ENCODE results near the gene RIMS1. TPM values are rescaled to one million over a fixed set of nuclear protein-coding genes. Genes with fewer than 3 reads are reported as not detected.

RIMS1 gene
- total RNA-seq, 1 donor from 2014 or later = not detected

DNA sequence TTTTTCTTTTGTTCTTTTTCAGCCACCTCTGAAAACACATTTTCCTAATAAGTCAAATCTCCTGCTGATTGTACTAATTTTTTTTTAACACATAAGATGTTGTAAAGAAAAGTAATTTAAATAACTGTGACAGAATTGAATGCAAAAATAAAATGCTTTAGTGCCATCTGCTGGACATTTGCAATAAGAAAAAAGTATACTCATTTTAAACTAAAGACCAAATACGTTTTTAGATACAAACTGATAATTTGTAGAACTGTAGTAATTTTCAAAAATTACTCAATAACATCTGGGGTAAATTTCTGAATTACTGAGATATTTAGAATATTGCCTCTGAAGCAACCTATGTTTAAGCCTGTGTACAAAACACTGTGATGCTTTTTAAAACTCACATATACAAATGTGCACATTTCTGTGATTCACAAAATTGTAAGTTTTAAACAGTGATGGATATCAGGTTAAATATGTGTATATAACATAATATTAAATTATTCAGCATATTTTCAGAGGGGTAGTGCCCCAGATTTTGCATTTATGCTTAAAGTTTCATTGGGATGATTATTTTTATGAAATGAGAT lies 198.7 kb downstream of the RIMS1 start:
- intact Hi-C loops (cut with micrococcal nuclease) = loop anchor here (1.0 to 10.0 kb wide), 3 partner anchors 552 to 890 kb away; no protein-coding TSS in a partner anchor

GRCh38 chr6:72094506-72094905 lies 208.2 kb downstream of the RIMS1 start:
- intact Hi-C loops (cut with micrococcal nuclease) = no loop called here

DNA sequence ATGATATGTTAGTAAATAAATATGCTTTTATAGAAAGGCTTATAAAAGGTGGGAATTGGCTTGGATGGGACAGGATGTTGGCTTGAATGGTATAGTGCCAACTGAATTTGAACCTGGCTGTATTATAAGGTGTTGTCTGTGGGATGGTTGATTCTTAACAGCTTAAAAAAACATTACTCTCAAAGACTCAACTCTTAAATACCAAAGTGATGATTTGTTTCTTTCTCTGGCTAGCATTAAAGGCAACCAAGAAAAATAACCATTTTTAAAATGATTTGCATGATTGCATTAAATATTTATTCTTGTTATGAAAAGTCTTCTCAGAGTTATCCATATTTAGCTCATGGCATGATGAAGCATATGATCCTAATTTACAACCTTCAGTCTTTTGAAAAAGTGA lies 216.2 kb downstream of the RIMS1 start:
- intact Hi-C loops (cut with micrococcal nuclease) = no loop called here

DNA sequence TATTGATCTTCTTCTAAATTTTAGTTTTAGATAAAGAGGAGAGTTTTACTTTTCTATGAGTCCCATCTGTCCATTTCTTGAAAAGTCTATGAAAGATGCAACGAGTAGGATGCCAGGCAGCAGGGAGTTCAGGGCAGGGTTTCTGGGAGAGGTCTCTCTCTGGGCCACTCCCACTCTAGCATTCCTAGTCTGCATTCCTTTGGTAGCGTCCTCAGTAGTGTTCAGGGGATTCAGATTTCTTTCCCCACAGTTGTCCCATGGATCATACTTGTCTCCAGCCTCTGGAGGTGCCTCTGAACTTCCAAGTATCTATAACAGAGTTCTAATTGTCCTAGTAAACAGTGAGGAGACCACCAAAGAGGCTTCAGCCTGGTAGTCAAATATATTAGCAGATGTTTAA lies 225.3 kb downstream of the RIMS1 start:
- intact Hi-C loops (cut with micrococcal nuclease) = no loop called here

GRCh38 chr6:72130327-72130726 lies 244.0 kb downstream of the RIMS1 start:
- intact Hi-C loops (cut with micrococcal nuclease) = no loop called here

DNA sequence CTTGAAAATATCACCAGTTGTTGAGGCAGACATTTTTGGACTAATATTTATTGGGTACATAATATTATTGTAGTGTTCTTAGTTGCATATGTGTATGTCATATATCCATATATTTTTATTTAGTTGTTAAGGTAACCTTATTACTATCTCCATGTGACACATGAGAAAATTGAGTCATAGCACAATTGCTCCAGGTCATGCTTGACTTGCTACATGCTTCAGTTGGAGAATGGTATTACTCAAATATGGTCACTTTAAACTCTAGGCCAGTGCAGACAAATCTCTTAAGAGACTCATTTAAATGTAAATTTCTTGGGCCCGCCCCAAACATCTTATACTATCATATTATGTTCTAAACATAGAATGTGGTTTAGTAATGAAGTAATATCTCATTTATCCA lies 246.1 kb downstream of the RIMS1 start:
- intact Hi-C loops (cut with micrococcal nuclease) = no loop called here

- intact Hi-C loops (cut with micrococcal nuclease) = no loop called here
Observed at GRCh38 chr6:72132851-72133250, 246.5 kb downstream of the RIMS1 start.

- intact Hi-C loops (cut with micrococcal nuclease) = no loop called here
Observed at GRCh38 chr6:72133324-72133723, 247.0 kb downstream of the RIMS1 start.

- intact Hi-C loops (cut with micrococcal nuclease) = no loop called here
Observed at GRCh38 chr6:72140795-72141194, 254.4 kb downstream of the RIMS1 start.

- intact Hi-C loops (cut with micrococcal nuclease) = no loop called here
Observed at GRCh38 chr6:72149715-72150114, 263.4 kb downstream of the RIMS1 start.

GRCh38 chr6:72151742-72152141 lies 265.4 kb downstream of the RIMS1 start:
- intact Hi-C loops (cut with micrococcal nuclease) = no loop called here

DNA sequence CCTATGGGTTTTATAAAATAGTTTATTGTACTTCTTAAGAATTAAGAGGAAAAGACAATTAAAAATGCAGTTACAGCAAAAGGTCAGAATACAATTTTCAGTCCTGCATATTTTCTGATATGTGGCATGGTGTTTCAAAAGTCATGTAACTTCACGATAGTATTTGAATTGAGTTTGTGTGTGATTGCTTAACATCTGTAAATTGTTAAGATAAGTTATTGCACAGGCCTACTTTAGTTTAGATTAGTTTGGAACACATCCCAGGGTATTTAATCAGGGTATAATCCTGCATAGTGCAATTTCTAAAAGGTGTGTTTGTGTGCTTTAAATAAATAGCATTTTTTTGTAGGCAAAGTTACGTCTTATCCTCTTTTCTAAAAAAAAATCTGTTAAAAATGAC lies 289.6 kb downstream of the RIMS1 start:
- intact Hi-C loops (cut with micrococcal nuclease) = no loop called here

- intact Hi-C loops (cut with micrococcal nuclease) = no loop called here
Observed at GRCh38 chr6:72182337-72183246, 296.2 kb downstream of the RIMS1 start.

DNA sequence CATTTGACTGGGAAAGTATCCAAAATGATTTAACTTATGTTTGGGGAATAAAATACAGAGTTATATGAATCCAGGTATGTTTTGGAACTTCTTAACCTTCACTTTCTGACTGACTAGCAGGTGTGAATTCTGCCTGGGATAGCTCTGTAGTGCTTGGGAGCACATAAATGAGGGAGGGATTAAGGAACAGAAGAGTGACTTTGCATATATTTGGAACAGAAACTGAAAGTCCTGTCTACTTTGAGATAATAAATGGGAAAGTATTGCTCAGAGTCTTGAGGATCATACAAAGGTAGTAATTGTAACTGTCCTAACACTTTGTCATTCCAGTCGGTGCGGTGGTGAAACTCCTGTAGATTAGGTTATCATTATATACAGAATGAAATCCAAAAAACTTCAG lies 317.6 kb downstream of the RIMS1 start:
- intact Hi-C loops (cut with micrococcal nuclease) = no loop called here

GRCh38 chr6:72205500-72205899 lies 319.1 kb downstream of the RIMS1 start:
- intact Hi-C loops (cut with micrococcal nuclease) = no loop called here

GRCh38 chr6:72206606-72207005 lies 320.3 kb downstream of the RIMS1 start:
- intact Hi-C loops (cut with micrococcal nuclease) = no loop called here

GRCh38 chr6:72212686-72213085 lies 326.3 kb downstream of the RIMS1 start:
- intact Hi-C loops (cut with micrococcal nuclease) = no loop called here

DNA sequence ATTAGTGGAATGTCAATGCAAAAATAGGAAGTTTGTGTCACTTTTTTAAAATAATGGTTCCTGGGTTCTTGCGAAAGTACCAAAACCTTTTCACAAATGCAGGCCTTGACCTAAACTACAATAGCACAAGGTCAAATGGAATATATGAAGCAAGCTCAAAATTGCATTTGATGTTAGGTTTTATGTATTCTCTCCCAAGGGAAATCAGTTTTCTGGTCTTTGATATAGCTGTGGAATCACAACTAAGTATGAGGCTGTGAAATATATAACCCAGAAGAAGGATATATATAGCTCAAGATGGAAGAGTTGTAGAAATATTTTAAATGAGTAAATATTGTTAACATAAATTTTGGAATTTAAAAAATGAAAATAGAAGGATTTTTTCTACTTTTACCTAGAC lies 327.3 kb downstream of the RIMS1 start:
- intact Hi-C loops (cut with micrococcal nuclease) = no loop called here

GRCh38 chr6:72216222-72217068 lies 330.1 kb downstream of the RIMS1 start:
- intact Hi-C loops (cut with micrococcal nuclease) = no loop called here

GRCh38 chr6:72217626-72218025 lies 331.3 kb downstream of the RIMS1 start:
- intact Hi-C loops (cut with micrococcal nuclease) = no loop called here

DNA sequence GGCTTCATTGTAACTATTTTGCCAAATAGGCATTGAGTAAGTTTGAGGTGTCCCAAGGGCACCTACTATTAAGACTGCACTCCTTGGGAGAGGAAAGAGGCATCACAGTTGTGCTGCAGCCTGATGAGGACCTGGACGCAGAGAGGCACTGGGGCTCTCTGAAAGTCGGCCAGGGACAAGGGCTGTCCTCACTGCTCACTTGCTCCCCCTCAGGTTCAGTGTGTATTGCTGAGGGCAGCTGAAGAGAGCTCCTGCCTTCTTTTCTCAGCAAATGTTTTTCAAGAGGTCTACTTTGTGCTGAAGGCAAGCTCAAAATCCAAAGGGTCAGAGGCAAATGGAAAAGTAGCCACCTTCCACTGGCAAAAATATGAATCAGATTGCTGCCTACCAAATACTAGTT lies 331.8 kb downstream of the RIMS1 start:
- intact Hi-C loops (cut with micrococcal nuclease) = no loop called here

GRCh38 chr6:72219536-72219935 lies 333.2 kb downstream of the RIMS1 start:
- intact Hi-C loops (cut with micrococcal nuclease) = no loop called here
